ENCODE measurements around the gene ITSN1. TPM values are rescaled to one million over a fixed set of nuclear protein-coding genes. Genes with fewer than 3 reads are reported as not detected.

The ITSN1 gene
- total RNA-seq, 1 experiment from 2014 or later, result 42.6 TPM

GRCh38 chr21:33894736-33895288, 252.5 kb downstream of the ITSN1 start:
- no peaks in the 10 kb centered on the region for H3K9me3 Mint-ChIP-seq (ENCODE audit: unreplicated experiment)
- peak; percentile 36 for TF ChIP-seq CTCF (IDR thresholded peaks at IDR 0.05; ENCODE audit: unreplicated experiment)
- BruUV-seq (replicated peaks), result no TSS peak
- H3K4me3 Mint-ChIP-seq (ENCODE audit: unreplicated experiment), result no peak overlapping the region
- ChIA-PET CTCF (interaction anchor here (0.5 to 2.0 kb wide), 15 partner anchors 19 to 1903 kb away, joined by 3 to 10 read pairs (median 4); no protein-coding TSS in a partner anchor), POLR2A (interaction anchor here (0.7 to 1.6 kb wide), 3 partner anchors 20 to 721 kb away, joined by 3 to 4 read pairs (median 3); no protein-coding TSS in a partner anchor)
- peaks cover 5% of the 10 kb centered on the region for H3K36me3 Mint-ChIP-seq (ENCODE audit: insufficient read depth, unreplicated experiment)
- H3K27ac Mint-ChIP-seq (ENCODE audit: low read depth, unreplicated experiment), result no peak overlapping the region
- H3K4me1 Mint-ChIP-seq (ENCODE audit: insufficient read depth, unreplicated experiment), result peaks cover 7% of the 10 kb centered on the region
- no peaks in the 10 kb centered on the region for H3K27me3 Mint-ChIP-seq (ENCODE audit: insufficient read depth, unreplicated experiment)
- DNase-seq (ENCODE audit: unreplicated experiment), result peak; percentile 68
- intact Hi-C loops (cut with micrococcal nuclease), result loop anchor here (5.0 kb wide), 1 partner anchor 308 kb away; the partner anchor contains the start of gene DONSON

- CTCF ChIA-PET, result interaction anchor here (0.5 to 2.0 kb wide), 14 partner anchors 19 to 1903 kb away, joined by 3 to 10 read pairs (median 4); no protein-coding TSS in a partner anchor
- no peaks in the 10 kb centered on the region for H3K27me3 Mint-ChIP-seq (ENCODE audit: insufficient read depth, unreplicated experiment)
- H3K36me3 Mint-ChIP-seq (ENCODE audit: insufficient read depth, unreplicated experiment), result peaks cover 6% of the 10 kb centered on the region
- POLR2A ChIA-PET, result interaction anchor here (1.4 to 1.6 kb wide), 2 partner anchors 19 to 93 kb away, joined by 3 to 4 read pairs; no protein-coding TSS in a partner anchor
- no peak for TF ChIP-seq CTCF (IDR thresholded peaks at IDR 0.05; ENCODE audit: unreplicated experiment)
- no peak overlapping the region for H3K4me3 Mint-ChIP-seq (ENCODE audit: unreplicated experiment)
- H3K27ac Mint-ChIP-seq (ENCODE audit: low read depth, unreplicated experiment), result no peak overlapping the region
- BruUV-seq (replicated peaks), result no TSS peak
- intact Hi-C loops (cut with micrococcal nuclease), result no loop called here
- no peak for DNase-seq (ENCODE audit: unreplicated experiment)
- peaks cover 7% of the 10 kb centered on the region for H3K4me1 Mint-ChIP-seq (ENCODE audit: insufficient read depth, unreplicated experiment)
- no peaks in the 10 kb centered on the region for H3K9me3 Mint-ChIP-seq (ENCODE audit: unreplicated experiment)
These were observed 253.1 kb downstream of the ITSN1 start for GRCh38 chr21:33895356-33895755.

- BruUV-seq (replicated peaks), result no TSS peak
- Mint-ChIP-seq H3K36me3 (ENCODE audit: insufficient read depth, unreplicated experiment) (peaks cover 11% of the 10 kb centered on the region), H3K27me3 (ENCODE audit: insufficient read depth, unreplicated experiment) (no peaks in the 10 kb centered on the region), H3K4me3 (ENCODE audit: unreplicated experiment) (no peak overlapping the region), H3K9me3 (ENCODE audit: unreplicated experiment) (no peaks in the 10 kb centered on the region), H3K4me1 (ENCODE audit: insufficient read depth, unreplicated experiment) (peaks cover 7% of the 10 kb centered on the region), H3K27ac (ENCODE audit: low read depth, unreplicated experiment) (no peak overlapping the region)
- peak; percentile 49 for DNase-seq (ENCODE audit: unreplicated experiment)
- ChIA-PET POLR2A (interaction anchor here (0.6 to 1.4 kb wide), 3 partner anchors 95 to 256 kb away, joined by 3 to 4 read pairs (median 3); no protein-coding TSS in a partner anchor), CTCF (interaction anchor here (0.6 to 2.0 kb wide), 3 partner anchors 54 to 291 kb away, joined by 3 to 10 read pairs (median 4); no protein-coding TSS in a partner anchor)
- no peak for TF ChIP-seq CTCF (IDR thresholded peaks at IDR 0.05; ENCODE audit: unreplicated experiment)
- intact Hi-C loops (cut with micrococcal nuclease), result no loop called here
These were observed 254.4 kb downstream of the ITSN1 start for GRCh38 chr21:33896691-33897090.

- ChIA-PET CTCF (no interaction called here), POLR2A (interaction anchor here (1.4 kb wide), 1 partner anchor 95 kb away, joined by 4 read pairs; no protein-coding TSS in a partner anchor)
- TF ChIP-seq CTCF (IDR thresholded peaks at IDR 0.05; ENCODE audit: unreplicated experiment), result no peak
- intact Hi-C loops (cut with micrococcal nuclease), result no loop called here
- Mint-ChIP-seq H3K9me3 (ENCODE audit: unreplicated experiment) (no peaks in the 10 kb centered on the region), H3K27ac (ENCODE audit: low read depth, unreplicated experiment) (no peak overlapping the region), H3K4me3 (ENCODE audit: unreplicated experiment) (no peak overlapping the region), H3K4me1 (ENCODE audit: insufficient read depth, unreplicated experiment) (peaks cover 7% of the 10 kb centered on the region), H3K36me3 (ENCODE audit: insufficient read depth, unreplicated experiment) (peaks cover 15% of the 10 kb centered on the region), H3K27me3 (ENCODE audit: insufficient read depth, unreplicated experiment) (no peaks in the 10 kb centered on the region)
- no peak for DNase-seq (ENCODE audit: unreplicated experiment)
- no TSS peak for BruUV-seq (replicated peaks)
These were observed 254.8 kb downstream of the ITSN1 start for GRCh38 chr21:33897098-33897497.

Measured in MCF 10A (cell line).